ENCODE results near the gene ZNF20.

- TF ChIP-seq CTCF (conservative IDR thresholded peaks at IDR 0.05; ENCODE audit: low read depth, low read length) (no peak), EZH2 (IDR thresholded peaks at IDR 0.05; ENCODE audit: borderline replicate concordance, low read depth, low read length, poor library complexity, severe bottlenecking) (no peak)
These were observed 7.1 kb downstream of the ZNF20 start for GRCh38 chr19:12133069-12133468.

Measured in A673 (cell line).